Measurements from ENCODE around the gene CHIC2.
"Not testable (repeated sequence)": the region's sequence is repeated elsewhere in the genome, so short reads cannot be mapped to it uniquely, and the experiment has no call there.

Gene CHIC2

GRCh38 chr4:54056360-54056759 is 8.0 kb downstream of the CHIC2 start:
- DNase-seq: no peak

- no peak for DNase-seq
Observed at GRCh38 chr4:54055494-54055893, 8.9 kb downstream of the CHIC2 start.

- no peak for DNase-seq
Observed at GRCh38 chr4:54054501-54054900, 9.9 kb downstream of the CHIC2 start.

- not testable (repeated sequence) for DNase-seq
Observed at GRCh38 chr4:54053322-54053721, 11.1 kb downstream of the CHIC2 start.

GRCh38 chr4:54050214-54050904 is 14.0 kb downstream of the CHIC2 start:
- no peak for DNase-seq

- not testable (repeated sequence) for DNase-seq
Observed at GRCh38 chr4:54043630-54044029, 20.8 kb downstream of the CHIC2 start.

GRCh38 chr4:54041933-54042332 is 22.5 kb downstream of the CHIC2 start:
- no peak for DNase-seq

GRCh38 chr4:54041100-54041499 is 23.3 kb downstream of the CHIC2 start:
- no peak for DNase-seq

- no peak for DNase-seq
Observed at GRCh38 chr4:54038056-54038455, 26.3 kb downstream of the CHIC2 start.

GRCh38 chr4:54036184-54036583 is 28.2 kb downstream of the CHIC2 start:
- no peak for DNase-seq

GRCh38 chr4:54032558-54033135 is 31.8 kb downstream of the CHIC2 start:
- no peak for DNase-seq

- no peak for DNase-seq
Observed at GRCh38 chr4:54027311-54027710, 37.1 kb downstream of the CHIC2 start.

GRCh38 chr4:54025582-54025981 is 38.8 kb downstream of the CHIC2 start:
- DNase-seq: no peak

- DNase-seq: not testable (repeated sequence)
Observed at GRCh38 chr4:54023019-54023418, 41.4 kb downstream of the CHIC2 start.

- no peak for DNase-seq
Observed at GRCh38 chr4:54017974-54018373, 46.4 kb downstream of the CHIC2 start.

- DNase-seq: no peak
Observed at GRCh38 chr4:54017308-54017707, 47.1 kb downstream of the CHIC2 start.

GRCh38 chr4:54016504-54016903 is 47.9 kb downstream of the CHIC2 start:
- no peak for DNase-seq

- no peak for DNase-seq
Observed at GRCh38 chr4:54015423-54016030, 48.9 kb downstream of the CHIC2 start.

GRCh38 chr4:54014666-54015160 is 49.7 kb downstream of the CHIC2 start:
- DNase-seq: no peak

GRCh38 chr4:54011201-54011600 is 53.2 kb downstream of the CHIC2 start:
- no peak for DNase-seq

- DNase-seq: no peak
Observed at GRCh38 chr4:54006755-54007154, 57.6 kb downstream of the CHIC2 start.

- DNase-seq: no peak
Observed at GRCh38 chr4:54005475-54005874, 58.9 kb downstream of the CHIC2 start.

GRCh38 chr4:54004463-54004862 is 59.9 kb downstream of the CHIC2 start:
- no peak for DNase-seq

GRCh38 chr4:54001668-54002365 is 62.6 kb downstream of the CHIC2 start:
- DNase-seq: no peak
